ENCODE results near the gene HPSE2. TPM values are rescaled to one million over a fixed set of nuclear protein-coding genes. Genes with fewer than 3 reads are reported as not detected.

The HPSE2 gene
- polyA plus RNA-seq, 1 experiment = not detected

DNA sequence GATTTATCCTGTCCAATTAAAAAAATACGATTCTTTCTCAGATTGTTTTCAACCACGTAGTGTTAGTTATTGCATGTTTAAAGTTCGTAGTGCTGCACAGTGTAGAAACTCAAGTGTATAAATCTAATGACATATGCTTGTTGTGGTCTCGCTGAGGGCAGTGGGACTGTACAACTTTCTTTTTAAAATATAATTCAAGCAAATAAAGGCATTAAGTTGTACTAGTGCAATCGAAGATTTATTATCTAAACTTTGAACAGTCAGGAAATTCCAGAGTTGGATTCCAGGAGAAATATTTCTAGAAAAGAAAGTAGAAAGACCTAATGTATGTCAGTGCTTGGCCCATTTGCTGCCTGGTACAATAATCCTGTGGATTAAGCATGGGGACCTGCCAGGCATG, 664.8 kb downstream of the HPSE2 start:
- H3K36me3 ChIP-seq (ENCODE audit: control insufficient read depth, insufficient read depth, low read length) = no peaks in the 10 kb centered on the region
- H3K4me3 ChIP-seq (ENCODE audit: low read depth, low read length) = no peak overlapping the region
- TF ChIP-seq, protein P1, sequence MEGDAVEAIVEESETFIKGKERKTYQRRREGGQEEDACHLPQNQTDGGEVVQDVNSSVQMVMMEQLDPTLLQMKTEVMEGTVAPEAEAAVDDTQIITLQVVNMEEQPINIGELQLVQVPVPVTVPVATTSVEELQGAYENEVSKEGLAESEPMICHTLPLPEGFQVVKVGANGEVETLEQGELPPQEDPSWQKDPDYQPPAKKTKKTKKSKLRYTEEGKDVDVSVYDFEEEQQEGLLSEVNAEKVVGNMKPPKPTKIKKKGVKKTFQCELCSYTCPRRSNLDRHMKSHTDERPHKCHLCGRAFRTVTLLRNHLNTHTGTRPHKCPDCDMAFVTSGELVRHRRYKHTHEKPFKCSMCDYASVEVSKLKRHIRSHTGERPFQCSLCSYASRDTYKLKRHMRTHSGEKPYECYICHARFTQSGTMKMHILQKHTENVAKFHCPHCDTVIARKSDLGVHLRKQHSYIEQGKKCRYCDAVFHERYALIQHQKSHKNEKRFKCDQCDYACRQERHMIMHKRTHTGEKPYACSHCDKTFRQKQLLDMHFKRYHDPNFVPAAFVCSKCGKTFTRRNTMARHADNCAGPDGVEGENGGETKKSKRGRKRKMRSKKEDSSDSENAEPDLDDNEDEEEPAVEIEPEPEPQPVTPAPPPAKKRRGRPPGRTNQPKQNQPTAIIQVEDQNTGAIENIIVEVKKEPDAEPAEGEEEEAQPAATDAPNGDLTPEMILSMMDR (IDR thresholded peaks at IDR 0.05; ENCODE audit: insufficient read depth, low read depth, low read length) = no peak
- H3K27me3 ChIP-seq (ENCODE audit: control insufficient read depth, insufficient read depth, low read length) = no peaks in the 10 kb centered on the region
- ChIA-PET POLR2A (no interaction called here), CTCF (no interaction called here)
- no peak for DNase-seq (ENCODE audit: low read depth)

GRCh38 chr10:98569853-98570252, 665.8 kb downstream of the HPSE2 start:
- Histone ChIP-seq H3K27me3 (ENCODE audit: control insufficient read depth, insufficient read depth, low read length) (no peaks in the 10 kb centered on the region), H3K36me3 (ENCODE audit: control insufficient read depth, insufficient read depth, low read length) (no peaks in the 10 kb centered on the region), H3K4me3 (ENCODE audit: low read depth, low read length) (no peak overlapping the region)
- TF ChIP-seq, protein P1 (IDR thresholded peaks at IDR 0.05; ENCODE audit: insufficient read depth, low read depth, low read length) = no peak
- POLR2A ChIA-PET = no interaction called here
- no peak for DNase-seq (ENCODE audit: low read depth)
- CTCF ChIA-PET = interaction anchor here (0.6 to 1.6 kb wide), 2 partner anchors 9 to 69 kb away, joined by 3 to 5 read pairs; no protein-coding TSS in a partner anchor

GRCh38 chr10:98568551-98568950, 667.1 kb downstream of the HPSE2 start:
- H3K27me3 ChIP-seq (ENCODE audit: control insufficient read depth, insufficient read depth, low read length) = no peaks in the 10 kb centered on the region
- POLR2A ChIA-PET = no interaction called here
- no peak overlapping the region for H3K4me3 ChIP-seq (ENCODE audit: low read depth, low read length)
- H3K36me3 ChIP-seq (ENCODE audit: control insufficient read depth, insufficient read depth, low read length) = no peaks in the 10 kb centered on the region
- TF ChIP-seq, protein P1 (IDR thresholded peaks at IDR 0.05; ENCODE audit: insufficient read depth, low read depth, low read length) = no peak
- CTCF ChIA-PET = interaction anchor here (0.5 to 1.6 kb wide), 2 partner anchors 8 to 11 kb away, joined by 3 to 5 read pairs; no protein-coding TSS in a partner anchor
- DNase-seq (ENCODE audit: low read depth) = no peak

DNA sequence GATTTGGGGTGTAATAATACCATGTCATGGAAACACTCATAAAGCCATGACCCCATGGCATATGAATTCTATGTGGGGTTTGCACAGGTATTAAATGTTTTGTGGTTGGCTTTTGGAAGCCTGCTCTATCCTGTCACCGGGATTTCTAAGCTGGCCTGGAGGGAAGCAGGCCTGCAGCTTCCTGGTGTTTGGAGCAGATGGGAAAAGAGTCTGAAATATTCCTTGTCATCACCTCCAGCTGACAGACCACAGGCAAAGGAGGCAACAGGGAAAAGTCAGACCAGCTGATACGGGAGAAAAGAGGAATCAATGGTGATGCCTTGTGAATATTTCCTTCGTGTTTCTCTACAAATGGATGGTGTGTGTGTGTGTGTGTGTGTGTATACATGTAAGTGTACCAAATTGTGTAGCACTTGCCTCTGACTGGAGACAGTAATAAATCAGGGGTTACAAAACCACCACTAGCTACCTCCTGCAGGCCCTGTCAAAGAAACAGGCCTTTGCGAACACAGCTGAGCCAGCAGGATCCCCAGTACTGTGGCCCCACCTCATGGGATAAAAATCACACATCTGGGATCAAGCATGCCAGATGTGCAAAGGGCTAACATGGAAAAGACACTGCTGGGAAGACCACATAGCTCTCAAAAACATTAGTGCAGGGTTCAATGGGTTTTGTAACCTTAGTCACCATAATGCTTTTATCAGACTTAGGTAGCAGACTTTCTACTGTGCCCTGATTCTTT, 668.1 kb downstream of the HPSE2 start:
- no peak for DNase-seq (ENCODE audit: low read depth)
- Histone ChIP-seq H3K36me3 (ENCODE audit: control insufficient read depth, insufficient read depth, low read length) (no peaks in the 10 kb centered on the region), H3K27me3 (ENCODE audit: control insufficient read depth, insufficient read depth, low read length) (no peaks in the 10 kb centered on the region), H3K4me3 (ENCODE audit: low read depth, low read length) (no peak overlapping the region)
- CTCF ChIA-PET = interaction anchor here (1.2 kb wide), 1 partner anchor 21 kb away, joined by 4 read pairs; no protein-coding TSS in a partner anchor
- POLR2A ChIA-PET = no interaction called here
- TF ChIP-seq, protein P1 (IDR thresholded peaks at IDR 0.05; ENCODE audit: insufficient read depth, low read depth, low read length) = no peak

GRCh38 chr10:98563811-98564210, 671.8 kb downstream of the HPSE2 start:
- CTCF ChIA-PET = no interaction called here
- POLR2A ChIA-PET = no interaction called here
- Histone ChIP-seq H3K36me3 (ENCODE audit: control insufficient read depth, insufficient read depth, low read length) (no peaks in the 10 kb centered on the region), H3K4me3 (ENCODE audit: low read depth, low read length) (no peak overlapping the region), H3K27me3 (ENCODE audit: control insufficient read depth, insufficient read depth, low read length) (no peaks in the 10 kb centered on the region)
- TF ChIP-seq, protein P1 (IDR thresholded peaks at IDR 0.05; ENCODE audit: insufficient read depth, low read depth, low read length) = no peak
- DNase-seq (ENCODE audit: low read depth) = no peak

Data from BJ (cell line).